CD14-positive monocyte (primary cell): ENCODE results near the gene NFE2. TPM values are rescaled to one million over a fixed set of nuclear protein-coding genes. Genes with fewer than 3 reads are reported as not detected.

ENCODE experiments used
- DNase-seq, 3 donors: peaks; one replicate each; pipeline ENCODE4 v3.0.0-alpha.2; 2011 to 2022
- H2AFZ ChIP-seq: 2 replicates; pipeline ENCODE4 v1.6.0; 2012; ENCODE audit warnings: mild to moderate bottlenecking, low read depth, low read length, inconsistent platforms; ENCODE audit not compliant: insufficient read depth, poor library complexity, severe bottlenecking
- H3K27ac ChIP-seq, 2 donors: 1 replicate in 1 of 2; 2 replicates in 1 of 2; pipeline ENCODE4 v1.5.1; 2012 to 2013; ENCODE audit warnings: low read length in 2 of 2, control low read depth in 1 of 2, inconsistent platforms in 1 of 2, low read depth in 1 of 2, mild to moderate bottlenecking in 1 of 2
- H3K27me3 ChIP-seq, 2 donors: one replicate each; pipeline versions ENCODE4 v1.6.0 to v1.6.1; 2011 to 2013; ENCODE audit warnings: low read length in 2 of 2; ENCODE audit not compliant: control insufficient read depth in 2 of 2, insufficient read depth in 2 of 2
- H3K36me3 ChIP-seq, 2 donors: replicated peaks in 1 of 2; 1 replicate in 1 of 2; 2 replicates in 1 of 2; pipeline versions ENCODE4 v1.5.1 to v1.6.1; 2012 to 2013; ENCODE audit warnings: low read length in 2 of 2, control low read depth in 1 of 2, inconsistent platforms in 1 of 2, mild to moderate bottlenecking in 1 of 2; ENCODE audit not compliant: insufficient read depth in 2 of 2, control insufficient read depth in 1 of 2
- H3K4me1 ChIP-seq, 2 donors: 1 replicate in 1 of 2; 2 replicates in 1 of 2; pipeline versions ENCODE4 v1.5.1 to v1.6.1; 2012 to 2013; ENCODE audit warnings: low read length in 2 of 2, control low read depth in 1 of 2, inconsistent platforms in 1 of 2, mild to moderate bottlenecking in 1 of 2, moderate library complexity in 1 of 2; ENCODE audit not compliant: insufficient read depth in 2 of 2, control insufficient read depth in 1 of 2
- H3K4me2 ChIP-seq: replicated peaks from 2 replicates; pipeline ENCODE3; 2012; ENCODE audit warnings: low read length, moderate library complexity, mild to moderate bottlenecking; ENCODE audit not compliant: poor library complexity, severe bottlenecking; ENCODE audit errors: extremely low read depth
- H3K4me3 ChIP-seq, 3 experiments: fragments of 200-600 bp in 1 of 3; sonication (generic) in 1 of 3; replicated peaks in 1 of 3; 1 replicate in 2 of 3; 2 replicates in 1 of 3; pipeline ENCODE4 v1.5.1; 2011 to 2013; ENCODE audit warnings: low read length in 3 of 3, mild to moderate bottlenecking in 3 of 3, control low read depth in 2 of 3, low read depth in 2 of 3, inconsistent platforms in 1 of 3, moderate library complexity in 1 of 3
- H3K79me2 ChIP-seq: 2 replicates; pipeline ENCODE4 v1.6.0; 2012; ENCODE audit warnings: mild to moderate bottlenecking, control low read depth, inconsistent platforms, low read length, moderate library complexity; ENCODE audit not compliant: insufficient read depth
- H3K9ac ChIP-seq: 2 replicates; pipeline ENCODE4 v1.6.0; 2017; ENCODE audit warnings: low read length, mild to moderate bottlenecking; ENCODE audit not compliant: insufficient read depth, poor library complexity, severe bottlenecking
- H3K9me3 ChIP-seq, 2 donors: replicated peaks in 1 of 2; 1 replicate in 1 of 2; 2 replicates in 1 of 2; pipeline versions ENCODE4 v1.5.1 to v1.6.1; 2012 to 2013; ENCODE audit warnings: low read length in 2 of 2, control low read depth in 1 of 2; ENCODE audit not compliant: control insufficient read depth in 1 of 2, insufficient read depth in 1 of 2
- H4K20me1 ChIP-seq: 2 replicates; pipeline ENCODE4 v1.6.0; 2012; ENCODE audit warnings: mild to moderate bottlenecking, low read length, control low read depth, moderate library complexity; ENCODE audit not compliant: insufficient read depth
- H3K27ac Mint-ChIP-seq, 7 donors: one replicate each; pipeline ENCODE4 v1.8.0; 2020; ENCODE audit warnings: mild to moderate bottlenecking in 7 of 7, mixed read lengths in 7 of 7, moderate library complexity in 6 of 7, inconsistent platforms in 2 of 7
- H3K27me3 Mint-ChIP-seq, 3 donors: one replicate each; pipeline ENCODE4 v1.8.0; 2021 to 2022; ENCODE audit warnings: low read depth in 3 of 3, mild to moderate bottlenecking in 3 of 3, mixed read lengths in 3 of 3, moderate library complexity in 3 of 3, inconsistent platforms in 1 of 3
- H3K36me3 Mint-ChIP-seq, 2 donors: one replicate each; pipeline ENCODE4 v1.8.0; 2020; ENCODE audit warnings: mixed read lengths in 2 of 2, inconsistent platforms in 1 of 2, mild to moderate bottlenecking in 1 of 2
- H3K4me1 Mint-ChIP-seq: one replicate; pipeline ENCODE4 v1.8.0; 2020; ENCODE audit warnings: mild to moderate bottlenecking, mixed read lengths
- H3K4me3 Mint-ChIP-seq, 2 donors: one replicate each; pipeline ENCODE4 v1.8.0; 2020; ENCODE audit warnings: mild to moderate bottlenecking in 2 of 2, mixed read lengths in 2 of 2, moderate library complexity in 1 of 2
- H3K9me3 Mint-ChIP-seq, 7 donors: one replicate each; pipeline ENCODE4 v1.8.0; 2020 to 2022; ENCODE audit warnings: mixed read lengths in 7 of 7, mild to moderate bottlenecking in 6 of 7, moderate library complexity in 6 of 7, inconsistent platforms in 2 of 7
- WGBS: methylation state at CpG from one replicate; pipeline ENCODE4 v1.1.5; 2013; ENCODE audit warnings: missing lambda C conversion rate; ENCODE audit not compliant: insufficient coverage; 5-methylcytosine and 5-hydroxymethylcytosine counted together
- intact Hi-C, 2 donors: fragments of 100-400 bp; cut with micrococcal nuclease; formaldehyde crosslinking; loops; one replicate each; pipeline versions ENCODE4 v1.15.0 to v1.15.1; 2023
- polyA plus RNA-seq, 3 donors: library from polyadenylated mRNA; depleted of rRNA in 1 of 3; unstranded in 2 of 3; stranded (reverse) in 1 of 3; fragments of 300-500 nt in 2 of 3; fragments of >200 nt in 1 of 3; fragmentation: Illumina TruSeq in 2 of 3; gene quantifications; 1 replicate in 2 of 3; 2 replicates in 1 of 3; pipeline ENCODE4 v1.2.3, GENCODE V29; 2012 to 2021
- TF ChIP-seq, protein P1 (sequence below): fragments of 200-600 bp; IDR thresholded peaks from one replicate; pipeline ENCODE4 v1.8.0; 2022; ENCODE audit warnings: antibody characterized with exemption, mild to moderate bottlenecking

The NFE2 gene
- polyA plus RNA-seq, 3 donors, result 79.5 to 157 (median 95.6) TPM

DNA sequence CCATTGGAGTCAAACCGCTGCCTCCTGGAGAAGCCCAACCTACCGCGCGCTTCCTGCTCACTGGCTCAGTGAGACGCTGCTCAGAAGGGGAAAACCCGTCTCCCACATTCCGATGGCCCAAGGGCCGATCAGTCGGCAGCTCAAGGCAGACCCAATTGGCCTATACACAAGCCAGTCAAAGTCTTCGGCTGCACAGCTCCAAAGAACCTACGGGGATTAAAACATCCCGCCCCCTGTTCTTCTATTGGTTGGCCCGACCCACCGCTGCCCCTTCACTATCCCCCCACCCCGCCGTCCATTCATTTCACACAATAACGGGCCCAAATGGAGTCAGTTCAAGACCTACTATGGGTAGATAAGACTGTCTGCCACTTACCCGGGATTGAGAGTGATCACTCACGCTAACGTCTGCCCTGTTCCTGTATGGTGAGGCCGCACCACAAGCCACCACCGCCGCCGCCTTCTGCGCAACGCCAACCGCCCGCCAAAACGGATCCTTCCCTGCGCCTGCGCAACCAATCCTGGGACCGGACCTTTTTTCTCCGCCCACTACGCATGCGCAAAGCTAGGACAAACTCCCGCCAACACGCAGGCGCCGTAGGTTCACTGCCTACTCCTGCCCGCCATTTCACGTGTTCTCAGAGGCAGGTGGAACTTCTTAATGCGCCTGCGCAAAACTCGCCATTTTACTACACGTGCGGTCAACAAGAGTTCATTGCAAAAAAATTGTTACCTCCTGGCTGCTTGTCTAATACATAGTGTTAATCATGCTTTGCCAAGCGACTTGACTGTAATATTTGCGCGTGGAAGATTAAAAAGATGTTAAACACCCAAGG lies 21.0 kb downstream of the NFE2 start, which contains the start of gene CBX5:
Gene CBX5, minus strand, starts transcription at position 491 of the 836 bp plus-strand sequence. CDS start 22,472 bp downstream, outside the sequence.
- DNase-seq, result peak; percentile 98 to 99 (median 98)
- peaks cover 62 to 70% of the 10 kb centered on the region in 2 donors for H3K4me1 ChIP-seq

DNA sequence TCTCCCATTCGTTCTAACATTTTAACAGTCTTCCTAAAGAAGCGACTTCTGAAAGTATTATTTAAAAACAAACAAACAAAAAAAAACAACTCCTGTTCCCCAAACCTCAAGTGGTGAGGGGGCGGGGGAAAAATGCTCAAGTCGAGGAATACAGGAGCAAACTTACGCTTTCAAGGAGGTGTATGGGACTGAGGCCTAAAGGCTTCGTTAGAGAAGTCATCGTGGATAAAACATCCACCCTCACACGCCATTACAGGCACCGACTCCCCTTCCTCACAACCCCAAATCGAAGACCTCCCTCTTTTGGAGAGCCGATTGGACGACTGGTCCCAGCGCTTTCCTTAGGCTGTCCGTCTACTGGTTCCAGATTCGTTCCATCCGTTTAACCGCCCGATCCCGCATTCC lies 21.6 kb downstream of the NFE2 start:
- no peak overlapping the region for H3K27ac Mint-ChIP-seq
- 0% methylated on average over 11 of the region's 19 CpGs for WGBS
- no peak for DNase-seq

More for the DNA sequence above, 21.0 kb downstream of the NFE2 start, which contains the start of gene CBX5:
- Histone ChIP-seq H3K4me3 (peak within 1 kb of the TSS; percentile 80 to 95 (median 80)), H4K20me1 (peaks cover 43% of the 10 kb centered on the region), H3K4me2 (peak within 1 kb of the TSS; percentile 93), H3K9me3 (no peaks in the 10 kb centered on the region), H3K9ac (peak within 1 kb of the TSS; percentile 81), H3K36me3 (peaks cover 29 to 33% of the 10 kb centered on the region in 2 donors), H3K27me3 (no peaks in the 10 kb centered on the region), H3K79me2 (peaks cover 90% of the 10 kb centered on the region), H2AFZ (peak within 1 kb of the TSS; percentile 87), H3K27ac (peak within 1 kb of the TSS; percentile 89 to 92)
- Mint-ChIP-seq H3K9me3 (no peaks in the 10 kb centered on the region), H3K4me1 (peaks cover 45% of the 10 kb centered on the region), H3K36me3 (peaks cover 33 to 37% of the 10 kb centered on the region in 2 donors), H3K27ac (no peak within 1 kb of the TSS), H3K27me3 (peaks cover 0 to 1% (median 0%) of the 10 kb centered on the region in 3 donors), H3K4me3 (no peak within 1 kb of the TSS)
- under 1% methylated on average over 40 of the region's 49 CpGs for WGBS
- TF ChIP-seq, protein P1, sequence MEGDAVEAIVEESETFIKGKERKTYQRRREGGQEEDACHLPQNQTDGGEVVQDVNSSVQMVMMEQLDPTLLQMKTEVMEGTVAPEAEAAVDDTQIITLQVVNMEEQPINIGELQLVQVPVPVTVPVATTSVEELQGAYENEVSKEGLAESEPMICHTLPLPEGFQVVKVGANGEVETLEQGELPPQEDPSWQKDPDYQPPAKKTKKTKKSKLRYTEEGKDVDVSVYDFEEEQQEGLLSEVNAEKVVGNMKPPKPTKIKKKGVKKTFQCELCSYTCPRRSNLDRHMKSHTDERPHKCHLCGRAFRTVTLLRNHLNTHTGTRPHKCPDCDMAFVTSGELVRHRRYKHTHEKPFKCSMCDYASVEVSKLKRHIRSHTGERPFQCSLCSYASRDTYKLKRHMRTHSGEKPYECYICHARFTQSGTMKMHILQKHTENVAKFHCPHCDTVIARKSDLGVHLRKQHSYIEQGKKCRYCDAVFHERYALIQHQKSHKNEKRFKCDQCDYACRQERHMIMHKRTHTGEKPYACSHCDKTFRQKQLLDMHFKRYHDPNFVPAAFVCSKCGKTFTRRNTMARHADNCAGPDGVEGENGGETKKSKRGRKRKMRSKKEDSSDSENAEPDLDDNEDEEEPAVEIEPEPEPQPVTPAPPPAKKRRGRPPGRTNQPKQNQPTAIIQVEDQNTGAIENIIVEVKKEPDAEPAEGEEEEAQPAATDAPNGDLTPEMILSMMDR, result no peak
- intact Hi-C loops, result loop anchor here in 1 of 2 donors (10.0 kb wide), 1 partner anchor 45 kb away; the partner anchor contains the start of gene COPZ1

More for the DNA sequence above, 21.6 kb downstream of the NFE2 start:
- Histone ChIP-seq H3K4me3 (peak overlapping the region; percentile 80 to 95 (median 80)), H2AFZ (peak overlapping the region; percentile 87), H3K4me1 (peaks cover 56 to 64% of the 10 kb centered on the region in 2 donors), H3K4me2 (peak overlapping the region; percentile 93), H3K79me2 (peaks cover 90% of the 10 kb centered on the region), H3K9ac (peak overlapping the region; percentile 81), H3K27me3 (no peaks in the 10 kb centered on the region), H3K36me3 (peaks cover 27% of the 10 kb centered on the region in 2 donors), H3K9me3 (no peaks in the 10 kb centered on the region), H3K27ac (peak overlapping the region; percentile 89 to 92), H4K20me1 (peaks cover 36% of the 10 kb centered on the region)
- Mint-ChIP-seq H3K9me3 (no peaks in the 10 kb centered on the region), H3K4me1 (peaks cover 40% of the 10 kb centered on the region), H3K4me3 (no peak overlapping the region), H3K36me3 (peaks cover 29 to 32% of the 10 kb centered on the region in 2 donors), H3K27me3 (peaks cover 0 to 1% (median 0%) of the 10 kb centered on the region in 3 donors)
- intact Hi-C loops, result loop anchor here in 1 of 2 donors (10.0 kb wide), 1 partner anchor 46 kb away; the partner anchor contains the start of gene COPZ1
- TF ChIP-seq, protein P1, result no peak
